GM10248 (cell line): ENCODE results near the gene UBE2N.

ENCODE experiments used
- CTCF ChIA-PET: fragments of 300-600 bp; sonication (Branson Sonifier 250); formaldehyde crosslinking; extraction: SDS; loops from one replicate; lab custom pipeline; 2021; ENCODE audit warnings: antibody characterized with exemption; lab: Yijun Ruan, JAX
- POLR2A ChIA-PET: fragments of 350-650 bp; sonication (Branson Sonifier 250); formaldehyde crosslinking; extraction: SDS; loops from one replicate; lab custom pipeline; 2020; ENCODE audit warnings: antibody characterized with exemption; lab: Yijun Ruan, JAX
- DNase-seq: peaks from one replicate; pipeline ENCODE4 v3.0.0; 2012; ENCODE audit errors: extremely low spot score
- CTCF ChIP-seq: IDR thresholded peaks from 2 replicates; pipeline ENCODE4 v1.5.1; 2012; ENCODE audit warnings: mild to moderate bottlenecking, low read depth; ENCODE audit errors: extremely low read depth, missing control alignments, control extremely low read depth

Gene UBE2N

DNA sequence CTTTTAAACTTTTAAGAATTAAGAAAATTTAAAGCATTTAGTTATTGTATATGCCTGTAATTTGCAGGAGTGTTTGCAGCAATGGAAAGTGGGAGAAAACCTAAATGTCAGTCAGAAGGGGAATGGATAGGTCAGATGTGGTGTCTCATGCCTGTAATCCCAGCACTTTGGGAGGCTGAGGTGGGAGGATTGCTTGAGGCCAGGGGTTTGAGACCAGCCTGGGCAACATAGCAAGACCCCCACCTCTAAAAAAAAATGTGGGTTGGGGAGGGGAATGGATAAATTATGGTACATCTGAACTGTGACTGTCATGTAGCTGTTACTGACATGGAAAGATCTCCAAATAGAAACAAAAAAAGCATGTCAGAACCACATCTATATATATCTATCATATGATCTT lies 27.6 kb upstream of the UBE2N start:
- no peak for TF ChIP-seq CTCF
- ChIA-PET CTCF (interaction anchor here (0.6 to 1.3 kb wide), 2 partner anchors 15 to 34 kb away, joined by 3 to 4 read pairs; no protein-coding TSS in a partner anchor), POLR2A (no interaction called here)
- DNase-seq = no peak

- ChIA-PET CTCF (interaction anchor here (0.7 to 2.3 kb wide), 16 partner anchors 10 to 633 kb away, joined by 3 to 10 read pairs (median 3); partner anchors contain the start of gene UBE2N), POLR2A (interaction anchor here (0.5 to 1.2 kb wide), 2 partner anchors 25 to 572 kb away, joined by 4 read pairs; no protein-coding TSS in a partner anchor)
- TF ChIP-seq CTCF = no peak
- DNase-seq = no peak
Measured at GRCh38 chr12:93468008-93468371, 26.2 kb upstream of the UBE2N start.

DNA sequence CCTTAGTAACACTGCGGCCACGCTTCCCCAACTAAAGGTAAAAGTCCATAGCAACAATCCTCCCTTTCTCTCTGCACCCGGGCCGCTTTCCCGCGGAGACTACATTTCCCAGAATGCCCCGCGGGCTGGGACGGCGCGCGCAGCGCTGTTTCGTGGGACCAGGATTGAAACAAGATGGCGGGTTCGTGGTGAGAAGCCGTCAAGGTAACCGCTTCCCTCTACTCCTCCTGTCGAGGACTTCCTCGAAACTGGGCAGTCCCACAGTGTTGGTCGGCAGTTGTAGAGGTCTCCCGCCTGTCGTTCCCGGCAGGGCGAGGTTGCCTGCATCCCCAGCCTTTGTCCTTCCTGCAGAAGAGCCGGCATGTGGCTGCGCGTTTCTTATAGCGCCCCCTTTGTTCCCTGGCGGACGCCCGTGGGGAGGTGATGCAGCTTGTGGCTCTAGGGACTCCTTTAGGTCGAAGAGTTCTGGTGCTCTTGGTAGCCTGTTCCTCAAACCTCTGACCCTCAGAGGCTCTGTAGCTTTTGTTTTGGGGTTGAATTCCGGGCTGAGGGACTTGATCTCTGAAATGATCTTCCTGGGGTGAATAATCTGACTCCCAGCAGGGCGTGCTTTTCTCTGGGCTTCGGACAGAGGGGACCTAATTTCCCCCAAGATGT lies 25.7 kb upstream of the UBE2N start, which contains the start of gene MRPL42:
Gene MRPL42, plus strand, starts transcription at position 164 of the 657 bp plus-strand sequence. CDS start 1,772 bp downstream, outside the sequence.
- POLR2A ChIA-PET = interaction anchor here (0.5 to 1.2 kb wide), 2 partner anchors 25 to 571 kb away, joined by 4 read pairs; no protein-coding TSS in a partner anchor
- TF ChIP-seq CTCF = peak; percentile 68
- DNase-seq = peak; percentile 85
- CTCF ChIA-PET = interaction anchor here (0.7 to 2.3 kb wide), 16 partner anchors 9 to 634 kb away, joined by 3 to 10 read pairs (median 3); partner anchors contain the start of gene UBE2N

DNA sequence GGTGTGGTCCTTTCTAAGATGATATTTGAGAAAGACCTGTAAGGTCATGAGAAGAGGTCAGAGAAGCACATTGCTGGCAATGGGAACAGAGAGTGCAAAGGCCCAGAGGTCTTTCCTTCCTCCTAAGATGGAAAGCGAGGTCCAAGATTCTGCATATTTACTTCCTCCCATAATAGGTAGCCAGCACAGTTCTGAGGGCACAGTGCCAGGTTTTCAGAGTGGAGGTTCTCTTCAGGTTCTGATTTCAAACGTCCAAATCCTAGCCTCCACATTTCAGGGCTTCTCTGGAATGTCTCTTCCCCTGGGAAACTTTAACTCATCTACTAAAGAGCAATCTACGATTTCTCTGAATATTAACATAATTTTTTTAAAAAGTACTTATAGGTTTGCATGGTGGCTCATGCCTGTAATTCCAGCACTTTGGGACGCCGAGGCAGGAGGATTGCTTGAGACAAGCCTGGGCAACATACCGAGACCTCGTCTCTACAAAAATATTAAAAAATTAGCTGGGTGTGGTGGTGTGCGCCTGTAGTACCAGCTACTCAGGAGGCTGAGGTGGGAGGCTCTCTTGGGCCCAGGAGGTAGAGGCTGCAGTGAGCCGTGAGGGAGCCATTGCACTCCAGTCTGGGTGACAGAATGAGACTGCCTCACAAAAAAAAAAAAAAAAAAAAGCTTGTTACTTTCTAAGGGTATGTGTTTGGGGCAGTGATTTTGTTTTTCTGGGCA lies 25.0 kb upstream of the UBE2N start:
- DNase-seq = no peak
- ChIA-PET POLR2A (interaction anchor here (1.2 kb wide), 1 partner anchor 24 kb away, joined by 4 read pairs; no protein-coding TSS in a partner anchor), CTCF (interaction anchor here (1.0 to 2.3 kb wide), 9 partner anchors 9 to 37 kb away, joined by 3 to 10 read pairs (median 3); no protein-coding TSS in a partner anchor)
- TF ChIP-seq CTCF = no peak

DNA sequence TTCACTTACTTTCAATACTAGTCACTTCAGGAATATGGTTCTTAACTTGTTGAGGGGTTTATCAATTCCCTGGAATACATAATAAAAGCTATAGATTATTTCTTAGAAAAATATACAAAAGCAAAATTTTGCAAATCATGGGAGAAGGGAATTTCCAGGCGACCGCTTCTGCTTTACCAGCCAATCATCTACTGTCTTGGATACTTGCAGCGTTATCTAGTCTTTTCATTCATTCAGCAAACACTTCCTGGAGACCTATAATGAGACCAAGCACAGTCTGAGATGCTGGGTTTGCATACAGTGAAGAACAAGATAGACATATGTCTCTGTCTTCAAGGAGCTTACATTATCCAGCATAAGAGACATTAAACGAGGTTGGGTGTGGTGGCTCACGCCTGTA lies 24.1 kb upstream of the UBE2N start:
- no peak for TF ChIP-seq CTCF
- ChIA-PET POLR2A (no interaction called here), CTCF (interaction anchor here (1.2 to 1.3 kb wide), 2 partner anchors 12 to 29 kb away, joined by 3 read pairs; no protein-coding TSS in a partner anchor)
- no peak for DNase-seq

DNA sequence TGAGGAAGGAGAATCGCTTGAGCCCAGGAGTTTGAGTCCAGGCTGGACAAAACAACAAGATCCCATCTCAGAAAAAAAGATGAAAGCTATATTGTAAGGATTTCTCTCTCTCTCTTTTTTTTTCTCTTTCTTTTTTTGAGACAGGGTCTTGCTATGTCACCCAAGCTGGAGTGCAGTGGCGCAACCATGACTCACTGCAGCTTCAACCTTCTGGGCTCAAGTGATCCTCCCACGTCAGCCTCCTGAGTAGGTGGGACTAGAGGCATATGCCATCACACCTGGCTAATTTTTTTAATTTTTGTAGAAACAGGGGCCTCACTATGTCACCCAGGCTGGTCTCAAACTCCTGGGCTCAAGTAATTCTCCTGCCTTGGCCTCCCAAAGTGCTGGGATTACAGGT lies 19.8 kb upstream of the UBE2N start:
- ChIA-PET CTCF (no interaction called here), POLR2A (no interaction called here)
- DNase-seq = no peak

More for the DNA sequence above, 19.8 kb upstream of the UBE2N start:
- TF ChIP-seq CTCF = no peak
